HG02973 (cell line): Measurements from ENCODE around the gene CCDC126.
"Not testable (repeated sequence)": the region's sequence is repeated elsewhere in the genome, so short reads cannot be mapped to it uniquely, and the experiment has no call there.

Experiments used
- ATAC-seq: cut with Tn5 transposase; IDR thresholded peaks from one replicate; pipeline ENCODE4 v1.9.1; 2021; ENCODE audit warnings: moderate library complexity; ENCODE audit not compliant: unreplicated experiment

Gene CCDC126

GRCh38 chr7:23597094-23598091 lies at the start of gene CCDC126:
Gene CCDC126, plus strand, starts transcription at chr7:23597382. Its CDS starts 13,934 bp downstream, at chr7:23611316.
- peak; percentile 72 for ATAC-seq

GRCh38 chr7:23547662-23548061 lies 49.5 kb upstream of the CCDC126 start:
- no peak for ATAC-seq

- ATAC-seq, result no peak
Observed at GRCh38 chr7:23558303-23558702, 38.9 kb upstream of the CCDC126 start.

- peak; percentile 93 for ATAC-seq
Observed at GRCh38 chr7:23570592-23571200, 26.5 kb upstream of the CCDC126 start.

- ATAC-seq, result not testable (repeated sequence)
Observed at GRCh38 chr7:23581975-23582374, 15.2 kb upstream of the CCDC126 start.

GRCh38 chr7:23585304-23585703 lies 11.9 kb upstream of the CCDC126 start:
- ATAC-seq, result not testable (repeated sequence)

GRCh38 chr7:23586159-23586558 lies 11.0 kb upstream of the CCDC126 start:
- ATAC-seq, result no peak

- ATAC-seq, result no peak
Observed at GRCh38 chr7:23590529-23590928, 6.7 kb upstream of the CCDC126 start.

- no peak for ATAC-seq
Observed at GRCh38 chr7:23593706-23594105, 3.5 kb upstream of the CCDC126 start.

- ATAC-seq, result peak; percentile 71
Observed at GRCh38 chr7:23594879-23595604, 2.1 kb upstream of the CCDC126 start.

- no peak for ATAC-seq
Observed at GRCh38 chr7:23598296-23598695, 1.1 kb downstream of the CCDC126 start.

GRCh38 chr7:23600236-23600635 lies 3.1 kb downstream of the CCDC126 start:
- no peak for ATAC-seq

GRCh38 chr7:23603632-23604295 lies 6.6 kb downstream of the CCDC126 start:
- ATAC-seq, result no peak

- ATAC-seq, result no peak
Observed at GRCh38 chr7:23604296-23604640, 7.1 kb downstream of the CCDC126 start.

GRCh38 chr7:23607130-23607529 lies 9.9 kb downstream of the CCDC126 start:
- ATAC-seq, result no peak

GRCh38 chr7:23607866-23608265 lies 10.7 kb downstream of the CCDC126 start:
- ATAC-seq, result no peak

GRCh38 chr7:23615331-23615730 lies 18.1 kb downstream of the CCDC126 start:
- ATAC-seq, result no peak

- ATAC-seq, result no peak
Observed at GRCh38 chr7:23616593-23616992, 19.4 kb downstream of the CCDC126 start.

- no peak for ATAC-seq
Observed at GRCh38 chr7:23617482-23617881, 20.3 kb downstream of the CCDC126 start.

- ATAC-seq, result no peak
Observed at GRCh38 chr7:23618241-23618640, 21.1 kb downstream of the CCDC126 start.

GRCh38 chr7:23619141-23619540 lies 22.0 kb downstream of the CCDC126 start:
- no peak for ATAC-seq
